Mononuclear cell (primary cell): Measurements from ENCODE around the gene PGAM5. TPM values are rescaled to one million over a fixed set of nuclear protein-coding genes. Genes with fewer than 3 reads are reported as not detected.

ENCODE experiments used
- H3K27me3 ChIP-seq: 2 replicates; pipeline ENCODE4 v1.6.0; 2011; ENCODE audit warnings: low read length, control low read depth; ENCODE audit not compliant: insufficient read depth
- H3K4me1 ChIP-seq: 2 replicates; pipeline ENCODE4 v1.5.1; 2011; ENCODE audit warnings: mild to moderate bottlenecking, low read length, control low read depth; ENCODE audit not compliant: insufficient read depth
- H3K4me3 ChIP-seq: 2 replicates; pipeline ENCODE4 v1.5.1; 2011; ENCODE audit warnings: mild to moderate bottlenecking, low read length, moderate library complexity
- H3K9me3 ChIP-seq: 2 replicates; pipeline ENCODE4 v1.5.1; 2011; ENCODE audit warnings: low read depth, mild to moderate bottlenecking, control low read depth, low read length
- total RNA-seq: library from RNA; depleted of rRNA; stranded (reverse); fragments of >200 nt; gene quantifications from one replicate; pipeline ENCODE4 v1.2.3, GENCODE V29; 2012

The PGAM5 gene
- total RNA-seq, 1 donor, result 13.9 TPM

DNA sequence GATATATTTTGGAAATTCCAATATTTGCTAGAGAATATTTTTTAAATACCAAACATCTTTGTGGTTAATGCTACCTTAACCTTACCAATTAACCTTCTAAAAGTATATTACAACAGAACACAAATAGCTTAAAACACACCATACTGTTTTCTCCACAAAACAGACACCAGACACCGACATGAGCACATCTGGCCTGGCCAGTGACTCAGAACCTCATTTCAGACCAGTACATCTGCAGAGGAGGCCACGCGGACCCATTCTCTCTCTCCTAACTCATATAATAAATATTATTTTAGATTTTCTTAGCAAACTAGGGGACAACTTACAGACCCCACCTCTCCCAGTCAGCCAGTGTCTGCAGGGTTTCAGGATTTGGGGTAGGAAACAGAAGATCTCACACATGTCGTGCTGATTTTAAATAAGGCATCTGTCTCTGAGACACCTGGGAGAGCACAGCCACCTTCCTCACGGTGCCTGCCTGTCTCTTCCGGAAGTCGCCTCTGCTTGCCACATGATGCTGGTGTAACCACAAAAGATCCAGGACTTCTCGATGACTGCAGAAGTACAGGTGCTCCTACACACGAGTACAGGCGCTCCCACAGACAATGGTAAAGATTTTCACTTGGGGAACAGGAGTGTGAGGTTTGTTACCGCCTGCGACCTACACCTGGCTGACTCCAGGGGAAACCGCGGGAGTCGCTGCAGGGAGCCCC lies 60.6 kb downstream of the PGAM5 start:
- no peaks in the 10 kb centered on the region for H3K27me3 ChIP-seq
- no peak overlapping the region for H3K4me3 ChIP-seq
- H3K9me3 ChIP-seq, result no peaks in the 10 kb centered on the region
- H3K4me1 ChIP-seq, result peaks cover 69% of the 10 kb centered on the region

Other genes starting within 250 kb of the PGAM5 start
- gene FBRSL1, start 220.7 kb upstream of the PGAM5 start, total RNA-seq, result 13.5 TPM
- gene LRCOL1, start 100.3 kb upstream of the PGAM5 start, total RNA-seq, result not detected
- 0.10 TPM for gene P2RX2, start 92.1 kb upstream of the PGAM5 start, total RNA-seq
- gene POLE, start 23.5 kb upstream of the PGAM5 start, total RNA-seq, result 19.6 TPM
- gene PXMP2, start 23.3 kb upstream of the PGAM5 start, total RNA-seq, result 3.0 TPM
- gene ANKLE2, start 51.0 kb downstream of the PGAM5 start, total RNA-seq, result 63.0 TPM
- gene GOLGA3, start 118.0 kb downstream of the PGAM5 start, total RNA-seq, result 21.9 TPM
- 51.2 TPM for gene CHFR, start 176.8 kb downstream of the PGAM5 start, total RNA-seq
- gene ZNF605, start 245.5 kb downstream of the PGAM5 start, total RNA-seq, result 2.5 TPM